VCaP (cell line): ENCODE measurements around the gene GRK4.

Experiments
- H3K27ac ChIP-seq: fragments of 450-650 bp; 2 replicates; pipeline ENCODE4 v1.5.1; 2017
- CTCF ChIP-seq: fragments of 450-650 bp; conservative IDR thresholded peaks from 2 replicates; pipeline ENCODE4 v1.5.1; 2017; ENCODE audit warnings: mild to moderate bottlenecking, moderate library complexity

Gene GRK4

GRCh38 chr4:3030566-3031356 is 67.4 kb downstream of the GRK4 start:
- TF ChIP-seq CTCF = no peak
- no peak overlapping the region for H3K27ac ChIP-seq

GRCh38 chr4:3031357-3032082 is 68.1 kb downstream of the GRK4 start:
- H3K27ac ChIP-seq = peak overlapping the region; percentile 15; the same call in 1 of the 2 replicates
- TF ChIP-seq CTCF = no peak

GRCh38 chr4:3034231-3034630 is 70.9 kb downstream of the GRK4 start:
- TF ChIP-seq CTCF = no peak
- no peak overlapping the region for H3K27ac ChIP-seq

- H3K27ac ChIP-seq = no peak overlapping the region
- no peak for TF ChIP-seq CTCF
Observed at GRCh38 chr4:3035249-3035648, 71.9 kb downstream of the GRK4 start.

- TF ChIP-seq CTCF = no peak
- no peak overlapping the region for H3K27ac ChIP-seq
Observed at GRCh38 chr4:3035674-3036073, 72.3 kb downstream of the GRK4 start.

GRCh38 chr4:3036131-3036952 is 73.0 kb downstream of the GRK4 start:
- no peak overlapping the region for H3K27ac ChIP-seq
- no peak for TF ChIP-seq CTCF

GRCh38 chr4:3037957-3038461 is 74.6 kb downstream of the GRK4 start:
- H3K27ac ChIP-seq = no peak overlapping the region
- TF ChIP-seq CTCF = no peak
